Measurements from ENCODE around the gene IZUMO2.
"Not testable (repeated sequence)": the region's sequence is repeated elsewhere in the genome, so short reads cannot be mapped to it uniquely, and the experiment has no call there.

The IZUMO2 gene

GRCh38 chr19:50187937-50188336, 24.9 kb upstream of the IZUMO2 start:
- no peak for DNase-seq

GRCh38 chr19:50184196-50184595, 21.1 kb upstream of the IZUMO2 start:
- no peak for DNase-seq

GRCh38 chr19:50181121-50181520, 18.0 kb upstream of the IZUMO2 start:
- DNase-seq: no peak

- DNase-seq: no peak
Measured at GRCh38 chr19:50178859-50179537, 15.9 kb upstream of the IZUMO2 start.

GRCh38 chr19:50178320-50178719, 15.2 kb upstream of the IZUMO2 start:
- DNase-seq: no peak

- no peak for DNase-seq
Measured at GRCh38 chr19:50176775-50177174, 13.7 kb upstream of the IZUMO2 start.

- DNase-seq: no peak
Measured at GRCh38 chr19:50175924-50176323, 12.8 kb upstream of the IZUMO2 start.

- no peak for DNase-seq
Measured at GRCh38 chr19:50174100-50174793, 11.2 kb upstream of the IZUMO2 start.

GRCh38 chr19:50173127-50173526, 10.0 kb upstream of the IZUMO2 start:
- no peak for DNase-seq

GRCh38 chr19:50172726-50173125, 9.6 kb upstream of the IZUMO2 start:
- DNase-seq: no peak

- no peak for DNase-seq
Measured at GRCh38 chr19:50171752-50172151, 8.7 kb upstream of the IZUMO2 start.

GRCh38 chr19:50167314-50167721, 4.2 kb upstream of the IZUMO2 start:
- no peak for DNase-seq

GRCh38 chr19:50159078-50159477, 4.0 kb downstream of the IZUMO2 start:
- no peak for DNase-seq

GRCh38 chr19:50158577-50158976, 4.5 kb downstream of the IZUMO2 start:
- no peak for DNase-seq

- no peak for DNase-seq
Measured at GRCh38 chr19:50155520-50156109, 7.5 kb downstream of the IZUMO2 start.

- no peak for DNase-seq
Measured at GRCh38 chr19:50154529-50154928, 8.6 kb downstream of the IZUMO2 start.

- DNase-seq: peak in 1 of 58 donors; percentile 1
Measured at GRCh38 chr19:50152578-50152977, 10.5 kb downstream of the IZUMO2 start.

- DNase-seq: no peak
Measured at GRCh38 chr19:50148528-50148927, 14.6 kb downstream of the IZUMO2 start.

- DNase-seq: peak; percentile 52 to 96 (median 90)
Measured at GRCh38 chr19:50147462-50148423, 15.3 kb downstream of the IZUMO2 start.

- not testable (repeated sequence) for DNase-seq
Measured at GRCh38 chr19:50141921-50142320, 21.2 kb downstream of the IZUMO2 start.

GRCh38 chr19:50140118-50140845, 22.8 kb downstream of the IZUMO2 start:
- DNase-seq: not testable (repeated sequence)
